Thoracic aorta (tissue), 2 donors: ENCODE results near the gene MRGPRX3. TPM values are rescaled to one million over a fixed set of nuclear protein-coding genes. Genes with fewer than 3 reads are reported as not detected.

Source experiments
- ATAC-seq: fragments of 150-250 bp; one replicate; pipeline ENCODE4 v1.8.0; 2017; ENCODE audit warnings: low read depth; ENCODE audit not compliant: insufficient number of reproducible peaks, low FRiP score
- DNase-seq: peaks from one replicate; pipeline ENCODE4 v3.0.0-alpha.2; 2020; ENCODE audit warnings: low spot score
- H3K27ac ChIP-seq, 2 donors: fragments of 200-600 bp; sonication (generic); 1 replicate in 1 of 2; 2 replicates in 1 of 2; pipeline ENCODE4 v1.5.1; 2016; ENCODE audit warnings: mild to moderate bottlenecking in 2 of 2, moderate library complexity in 2 of 2
- H3K27me3 ChIP-seq: fragments of 200-600 bp; sonication (generic); replicated peaks from 2 replicates; pipeline ENCODE4 v1.6.0; 2016; ENCODE audit warnings: mild to moderate bottlenecking; ENCODE audit not compliant: insufficient read depth
- H3K36me3 ChIP-seq: fragments of 200-600 bp; sonication (generic); one replicate; pipeline ENCODE4 v1.5.1; 2016
- H3K4me1 ChIP-seq, 2 donors: fragments of 200-600 bp; sonication (generic); 1 replicate in 1 of 2; 2 replicates in 1 of 2; pipeline versions ENCODE4 v1.5.1 to v1.6.0; 2016; ENCODE audit warnings: low read depth in 2 of 2, mild to moderate bottlenecking in 1 of 2; ENCODE audit not compliant: control insufficient read depth in 1 of 2
- H3K4me3 ChIP-seq: fragments of 200-600 bp; sonication (generic); 2 replicates; pipeline ENCODE4 v1.5.1; 2016; ENCODE audit warnings: mild to moderate bottlenecking
- H3K9me3 ChIP-seq: fragments of 200-600 bp; sonication (generic); 2 replicates; pipeline ENCODE4 v1.5.1; 2016
- CTCF ChIP-seq: fragments of 200-600 bp; sonication (generic); IDR thresholded peaks from one replicate; pipeline ENCODE4 v1.5.1; 2019; ENCODE audit warnings: antibody characterized with exemption
- total RNA-seq, 2 donors: library from RNA; depleted of rRNA; stranded (reverse); fragments of >200 nt; gene quantifications; one replicate each; pipeline versions ENCODE4 v1.1.0 to v1.2.3, GENCODE V29; 2016

Gene MRGPRX3
- under 1 TPM in 1 of 2 donors, not detected in 1; 0.78 TPM for total RNA-seq

GRCh38 chr11:18132341-18132740 is at the start of gene MRGPRX3:
TSS of gene MRGPRX3 (plus strand) at chr11:18132571. CDS start at chr11:18137203, 4,632 bp downstream.
- no peak within 1 kb of the TSS for H3K4me3 ChIP-seq
- TF ChIP-seq CTCF: no peak
- H3K36me3 ChIP-seq: no peaks in the 10 kb centered on the region
- no peaks in the 10 kb centered on the region for H3K4me1 ChIP-seq
- H3K27ac ChIP-seq: no peak within 1 kb of the TSS
- no peaks in the 10 kb centered on the region for H3K9me3 ChIP-seq
- ATAC-seq (no peak), DNase-seq (no peak)
- H3K27me3 ChIP-seq: no peaks in the 10 kb centered on the region

- no peak overlapping the region for H3K4me3 ChIP-seq
- ATAC-seq (no peak), DNase-seq (no peak)
- no peaks in the 10 kb centered on the region for H3K9me3 ChIP-seq
- TF ChIP-seq CTCF: no peak
- no peaks in the 10 kb centered on the region for H3K27me3 ChIP-seq
- H3K27ac ChIP-seq: no peak overlapping the region
- H3K4me1 ChIP-seq: peaks cover 0 to 8% of the 10 kb centered on the region in 2 donors
- peaks cover 9% of the 10 kb centered on the region for H3K36me3 ChIP-seq
These were observed 44.0 kb upstream of the MRGPRX3 start for GRCh38 chr11:18088366-18088765.

- ATAC-seq (no peak), DNase-seq (no peak)
- Histone ChIP-seq H3K27me3 (no peaks in the 10 kb centered on the region), H3K27ac (no peak overlapping the region), H3K9me3 (no peaks in the 10 kb centered on the region), H3K36me3 (peaks cover 14% of the 10 kb centered on the region), H3K4me3 (no peak overlapping the region), H3K4me1 (peaks cover 0 to 8% of the 10 kb centered on the region in 2 donors)
- no peak for TF ChIP-seq CTCF
These were observed 43.4 kb upstream of the MRGPRX3 start for GRCh38 chr11:18088966-18089365.

GRCh38 chr11:18091731-18092130 is 40.6 kb upstream of the MRGPRX3 start:
- no peak overlapping the region for H3K27ac ChIP-seq
- DNase-seq (no peak), ATAC-seq (no peak)
- no peaks in the 10 kb centered on the region for H3K27me3 ChIP-seq
- TF ChIP-seq CTCF: no peak
- no peak overlapping the region for H3K4me3 ChIP-seq
- peaks cover 17% of the 10 kb centered on the region for H3K36me3 ChIP-seq
- H3K4me1 ChIP-seq: peaks cover 0 to 8% of the 10 kb centered on the region in 2 donors
- H3K9me3 ChIP-seq: no peaks in the 10 kb centered on the region

- H3K4me1 ChIP-seq: no peaks in the 10 kb centered on the region
- H3K27ac ChIP-seq: no peak overlapping the region
- TF ChIP-seq CTCF: no peak
- no peak overlapping the region for H3K4me3 ChIP-seq
- H3K27me3 ChIP-seq: no peaks in the 10 kb centered on the region
- H3K9me3 ChIP-seq: no peaks in the 10 kb centered on the region
- no peak for ATAC-seq
- DNase-seq: no peak
- H3K36me3 ChIP-seq: peaks cover 14% of the 10 kb centered on the region
These were observed 38.4 kb upstream of the MRGPRX3 start for GRCh38 chr11:18093959-18094358.
